ENCODE data around the gene TNNC2.

The TNNC2 gene

GRCh38 chr20:45782890-45783289 lies 44.2 kb downstream of the TNNC2 start:
- TF ChIP-seq CTCF (IDR thresholded peaks at IDR 0.05), result no peak
- H3K27ac ChIP-seq, result peak overlapping the region; percentile 93 to 98
- DNase-seq (ENCODE audit: low spot score), result no peak
- no peak overlapping the region for H3K4me3 ChIP-seq

- DNase-seq (ENCODE audit: low spot score), result no peak
- Histone ChIP-seq H3K27ac (peak overlapping the region; percentile 93 to 98), H3K4me3 (peak overlapping the region; percentile 7)
- TF ChIP-seq CTCF (IDR thresholded peaks at IDR 0.05), result no peak
Measured at GRCh38 chr20:45781391-45781931, 45.7 kb downstream of the TNNC2 start.

GRCh38 chr20:45780159-45780558 lies 47.0 kb downstream of the TNNC2 start:
- no peak for TF ChIP-seq CTCF (IDR thresholded peaks at IDR 0.05)
- peak overlapping the region; percentile 93 to 98 for H3K27ac ChIP-seq
- DNase-seq (ENCODE audit: low spot score), result no peak
- H3K4me3 ChIP-seq, result no peak overlapping the region

- H3K27ac ChIP-seq, result peak overlapping the region; percentile 93 to 98
- TF ChIP-seq CTCF (IDR thresholded peaks at IDR 0.05), result no peak
- DNase-seq (ENCODE audit: low spot score), result peak; percentile 95
- H3K4me3 ChIP-seq, result peak overlapping the region; percentile 38
Measured at GRCh38 chr20:45779011-45779915, 47.8 kb downstream of the TNNC2 start.

GRCh38 chr20:45776931-45777330 lies 50.2 kb downstream of the TNNC2 start:
- no peak overlapping the region for H3K27ac ChIP-seq
- no peak for TF ChIP-seq CTCF (IDR thresholded peaks at IDR 0.05)
- no peak overlapping the region for H3K4me3 ChIP-seq
- no peak for DNase-seq (ENCODE audit: low spot score)

- Histone ChIP-seq H3K4me3 (no peak overlapping the region), H3K27ac (no peak overlapping the region)
- DNase-seq (ENCODE audit: low spot score), result no peak
- TF ChIP-seq CTCF (IDR thresholded peaks at IDR 0.05), result no peak
Measured at GRCh38 chr20:45775411-45775810, 51.7 kb downstream of the TNNC2 start.

GRCh38 chr20:45774945-45775344 lies 52.2 kb downstream of the TNNC2 start:
- H3K4me3 ChIP-seq, result no peak overlapping the region
- H3K27ac ChIP-seq, result no peak overlapping the region
- no peak for DNase-seq (ENCODE audit: low spot score)
- TF ChIP-seq CTCF (IDR thresholded peaks at IDR 0.05), result no peak
